MG63 (cell line): ENCODE results near the gene AADAC. TPM values are rescaled to one million over a fixed set of nuclear protein-coding genes. Genes with fewer than 3 reads are reported as not detected.
A peak's percentile ranks its signal among the peaks of the same experiment; 100 is the strongest.
"Not testable (repeated sequence)": the region's sequence is repeated elsewhere in the genome, so short reads cannot be mapped to it uniquely, and the experiment has no call there.

Experiments
- DNase-seq: peaks from one replicate; pipeline ENCODE4 v3.0.0-alpha.2; 2020
- H3K27me3 ChIP-seq: fragments of 250-450 bp; sonication (Bioruptor Pico); 2 replicates; pipeline ENCODE4 v1.5.1; 2020; ENCODE audit warnings: mild to moderate bottlenecking, moderate library complexity
- H3K36me3 ChIP-seq: fragments of 250-450 bp; sonication (Bioruptor Pico); 2 replicates; pipeline ENCODE4 v1.5.1; 2020; ENCODE audit warnings: mild to moderate bottlenecking, moderate library complexity
- H3K4me3 ChIP-seq: fragments of 250-450 bp; sonication (Bioruptor Pico); 2 replicates; pipeline ENCODE4 v1.5.1; 2020; ENCODE audit warnings: mild to moderate bottlenecking, moderate library complexity
- H3K9me3 ChIP-seq: fragments of 250-450 bp; sonication (Bioruptor Pico); 2 replicates; pipeline ENCODE4 v1.5.1; 2020; ENCODE audit warnings: mild to moderate bottlenecking, moderate library complexity
- total RNA-seq: library from RNA; depleted of rRNA; stranded (reverse); fragments of >200 nt; shearing (Covaris generic); gene quantifications from 2 replicates; pipeline ENCODE4 v1.2.3, GENCODE V29; 2014; ENCODE audit warnings: low replicate concordance

AADAC gene
- total RNA-seq, 1 experiment from 2014 or later, result not detected

- peak; percentile 9 for DNase-seq
- H3K36me3 ChIP-seq, result no peaks in the 10 kb centered on the region
- H3K9me3 ChIP-seq, result no peaks in the 10 kb centered on the region
- no peaks in the 10 kb centered on the region for H3K27me3 ChIP-seq
- no peak overlapping the region for H3K4me3 ChIP-seq
These were observed 22.0 kb downstream of the AADAC start for GRCh38 chr3:151835751-151836525.

- H3K36me3 ChIP-seq, result no peaks in the 10 kb centered on the region
- no peaks in the 10 kb centered on the region for H3K27me3 ChIP-seq
- H3K4me3 ChIP-seq, result no peak overlapping the region
- peak; percentile 74 for DNase-seq
- no peaks in the 10 kb centered on the region for H3K9me3 ChIP-seq
These were observed 23.1 kb downstream of the AADAC start for GRCh38 chr3:151837057-151837456.

GRCh38 chr3:151838574-151839312, 24.8 kb downstream of the AADAC start:
- H3K36me3 ChIP-seq, result no peaks in the 10 kb centered on the region
- H3K27me3 ChIP-seq, result no peaks in the 10 kb centered on the region
- no peak overlapping the region for H3K4me3 ChIP-seq
- peak; percentile 37 for DNase-seq
- H3K9me3 ChIP-seq, result no peaks in the 10 kb centered on the region

GRCh38 chr3:151839313-151839631, 25.4 kb downstream of the AADAC start:
- H3K4me3 ChIP-seq, result no peak overlapping the region
- H3K27me3 ChIP-seq, result no peaks in the 10 kb centered on the region
- no peaks in the 10 kb centered on the region for H3K36me3 ChIP-seq
- H3K9me3 ChIP-seq, result no peaks in the 10 kb centered on the region
- no peak for DNase-seq

GRCh38 chr3:151841801-151842200, 27.9 kb downstream of the AADAC start:
- Histone ChIP-seq H3K9me3 (no peaks in the 10 kb centered on the region), H3K27me3 (no peaks in the 10 kb centered on the region), H3K36me3 (no peaks in the 10 kb centered on the region), H3K4me3 (no peak overlapping the region)
- DNase-seq, result no peak

- no peak for DNase-seq
- no peaks in the 10 kb centered on the region for H3K27me3 ChIP-seq
- H3K9me3 ChIP-seq, result no peaks in the 10 kb centered on the region; the same call in 1 of the 2 replicates
These were observed 29.4 kb downstream of the AADAC start for GRCh38 chr3:151843275-151843674.

GRCh38 chr3:151845306-151845905, 31.5 kb downstream of the AADAC start:
- Histone ChIP-seq H3K9me3 (peaks cover 12% of the 10 kb centered on the region), H3K36me3 (no peaks in the 10 kb centered on the region), H3K27me3 (no peaks in the 10 kb centered on the region), H3K4me3 (no peak overlapping the region)
- no peak for DNase-seq

More at GRCh38 chr3:151843275-151843674, 29.4 kb downstream of the AADAC start:
- no peaks in the 10 kb centered on the region for H3K36me3 ChIP-seq
- no peak overlapping the region for H3K4me3 ChIP-seq

GRCh38 chr3:151850065-151850464, 36.1 kb downstream of the AADAC start:
- H3K36me3 ChIP-seq, H3K27me3 ChIP-seq, H3K4me3 ChIP-seq, DNase-seq: not testable (repeated sequence)
- peaks cover 19% of the 10 kb centered on the region for H3K9me3 ChIP-seq

- peaks cover 19% of the 10 kb centered on the region for H3K9me3 ChIP-seq
- no peak for DNase-seq
- H3K36me3 ChIP-seq, result no peaks in the 10 kb centered on the region
- H3K4me3 ChIP-seq, result no peak overlapping the region
- H3K27me3 ChIP-seq, result no peaks in the 10 kb centered on the region
These were observed 38.3 kb downstream of the AADAC start for GRCh38 chr3:151852074-151852811.

GRCh38 chr3:151856118-151856517, 42.2 kb downstream of the AADAC start:
- Histone ChIP-seq H3K36me3 (no peaks in the 10 kb centered on the region), H3K27me3 (no peaks in the 10 kb centered on the region), H3K9me3 (peaks cover 4% of the 10 kb centered on the region), H3K4me3 (no peak overlapping the region)
- DNase-seq, result no peak

- H3K36me3 ChIP-seq, result no peaks in the 10 kb centered on the region
These were observed 42.7 kb downstream of the AADAC start for GRCh38 chr3:151856641-151857040.

GRCh38 chr3:151859233-151859673, 45.3 kb downstream of the AADAC start:
- H3K9me3 ChIP-seq, result no peaks in the 10 kb centered on the region
- H3K36me3 ChIP-seq, result no peaks in the 10 kb centered on the region
- no peaks in the 10 kb centered on the region for H3K27me3 ChIP-seq
- DNase-seq, result no peak
- no peak overlapping the region for H3K4me3 ChIP-seq

More at GRCh38 chr3:151856641-151857040, 42.7 kb downstream of the AADAC start:
- Histone ChIP-seq H3K9me3 (peaks cover 3% of the 10 kb centered on the region; the same call in 1 of the 2 replicates), H3K27me3 (no peaks in the 10 kb centered on the region), H3K4me3 (no peak overlapping the region)
- DNase-seq, result no peak

- no peak for DNase-seq
- H3K27me3 ChIP-seq, result no peaks in the 10 kb centered on the region
- H3K4me3 ChIP-seq, result no peak overlapping the region
- H3K36me3 ChIP-seq, result no peaks in the 10 kb centered on the region
- H3K9me3 ChIP-seq, result no peaks in the 10 kb centered on the region
These were observed 46.0 kb downstream of the AADAC start for GRCh38 chr3:151859905-151860304.

- Histone ChIP-seq H3K4me3 (no peak overlapping the region), H3K36me3 (no peaks in the 10 kb centered on the region), H3K27me3 (no peaks in the 10 kb centered on the region), H3K9me3 (no peaks in the 10 kb centered on the region)
- no peak for DNase-seq
These were observed 49.7 kb downstream of the AADAC start for GRCh38 chr3:151863611-151864010.

- Histone ChIP-seq H3K27me3 (no peaks in the 10 kb centered on the region), H3K9me3 (no peaks in the 10 kb centered on the region), H3K36me3 (no peaks in the 10 kb centered on the region), H3K4me3 (no peak overlapping the region)
- DNase-seq, result no peak
These were observed 50.6 kb downstream of the AADAC start for GRCh38 chr3:151864423-151865101.

- Histone ChIP-seq H3K27me3 (no peaks in the 10 kb centered on the region), H3K9me3 (no peaks in the 10 kb centered on the region), H3K4me3 (no peak overlapping the region), H3K36me3 (no peaks in the 10 kb centered on the region)
- no peak for DNase-seq
These were observed 52.9 kb downstream of the AADAC start for GRCh38 chr3:151866711-151867410.
